NK-92 treated with Interleukin-12 subunit alpha and Interleukin-12 subunit beta, amount 100 ng/mL, for 24 hours (cell line): Measurements from ENCODE around the gene PAPOLB.
A peak's percentile ranks its signal among the peaks of the same experiment; 100 is the strongest.
"Not testable (repeated sequence)": the region's sequence is repeated elsewhere in the genome, so short reads cannot be mapped to it uniquely, and the experiment has no call there.

ENCODE experiments used
- DNase-seq: peaks from one replicate; lab custom pipeline; 2025; lab: John Stamatoyannopoulos, UW

Gene PAPOLB

GRCh38 chr7:4861673-4862072 is at the start of gene PAPOLB:
Gene PAPOLB (minus strand): TSS chr7:4862030. CDS start chr7:4861810, 220 bp downstream.
- DNase-seq = no peak

- DNase-seq = no peak
These were observed 49.4 kb upstream of the PAPOLB start for GRCh38 chr7:4911111-4911828.

GRCh38 chr7:4906682-4907081 is 44.9 kb upstream of the PAPOLB start:
- DNase-seq = no peak

- no peak for DNase-seq
These were observed 43.3 kb upstream of the PAPOLB start for GRCh38 chr7:4905171-4905570.

GRCh38 chr7:4904346-4904745 is 42.5 kb upstream of the PAPOLB start:
- no peak for DNase-seq

GRCh38 chr7:4895766-4896165 is 33.9 kb upstream of the PAPOLB start:
- no peak for DNase-seq

GRCh38 chr7:4894482-4894881 is 32.7 kb upstream of the PAPOLB start:
- no peak for DNase-seq

GRCh38 chr7:4893929-4894475 is 32.2 kb upstream of the PAPOLB start:
- DNase-seq = no peak

- DNase-seq = not testable (repeated sequence)
These were observed 31.4 kb upstream of the PAPOLB start for GRCh38 chr7:4893188-4893587.

GRCh38 chr7:4891522-4891921 is 29.7 kb upstream of the PAPOLB start:
- DNase-seq = not testable (repeated sequence)

- no peak for DNase-seq
These were observed 27.9 kb upstream of the PAPOLB start for GRCh38 chr7:4889682-4890081.

GRCh38 chr7:4888161-4888560 is 26.3 kb upstream of the PAPOLB start:
- DNase-seq = no peak

- DNase-seq = no peak
These were observed 24.8 kb upstream of the PAPOLB start for GRCh38 chr7:4886671-4887070.

- no peak for DNase-seq
These were observed 23.5 kb upstream of the PAPOLB start for GRCh38 chr7:4885317-4885807.

- DNase-seq = no peak
These were observed 22.3 kb upstream of the PAPOLB start for GRCh38 chr7:4884164-4884563.

GRCh38 chr7:4883372-4884144 is 21.7 kb upstream of the PAPOLB start, which contains the start of gene RADIL:
Gene RADIL (minus strand): TSS chr7:4883716. CDS start chr7:4878139, 5,577 bp downstream.
- DNase-seq = peak; percentile 13

GRCh38 chr7:4883033-4883371 is 21.2 kb upstream of the PAPOLB start:
- no peak for DNase-seq

GRCh38 chr7:4882169-4883032 is 20.6 kb upstream of the PAPOLB start:
- DNase-seq = no peak

- no peak for DNase-seq
These were observed 18.4 kb upstream of the PAPOLB start for GRCh38 chr7:4880218-4880617.

- DNase-seq = no peak
These were observed 17.7 kb upstream of the PAPOLB start for GRCh38 chr7:4879396-4880081.
